ENCODE data around the gene IRX2.

Gene IRX2

GRCh38 chr5:2740051-2740875 lies 11.2 kb downstream of the IRX2 start:
- no peak for DNase-seq

GRCh38 chr5:2739360-2740050 lies 12.0 kb downstream of the IRX2 start:
- no peak for DNase-seq

DNA sequence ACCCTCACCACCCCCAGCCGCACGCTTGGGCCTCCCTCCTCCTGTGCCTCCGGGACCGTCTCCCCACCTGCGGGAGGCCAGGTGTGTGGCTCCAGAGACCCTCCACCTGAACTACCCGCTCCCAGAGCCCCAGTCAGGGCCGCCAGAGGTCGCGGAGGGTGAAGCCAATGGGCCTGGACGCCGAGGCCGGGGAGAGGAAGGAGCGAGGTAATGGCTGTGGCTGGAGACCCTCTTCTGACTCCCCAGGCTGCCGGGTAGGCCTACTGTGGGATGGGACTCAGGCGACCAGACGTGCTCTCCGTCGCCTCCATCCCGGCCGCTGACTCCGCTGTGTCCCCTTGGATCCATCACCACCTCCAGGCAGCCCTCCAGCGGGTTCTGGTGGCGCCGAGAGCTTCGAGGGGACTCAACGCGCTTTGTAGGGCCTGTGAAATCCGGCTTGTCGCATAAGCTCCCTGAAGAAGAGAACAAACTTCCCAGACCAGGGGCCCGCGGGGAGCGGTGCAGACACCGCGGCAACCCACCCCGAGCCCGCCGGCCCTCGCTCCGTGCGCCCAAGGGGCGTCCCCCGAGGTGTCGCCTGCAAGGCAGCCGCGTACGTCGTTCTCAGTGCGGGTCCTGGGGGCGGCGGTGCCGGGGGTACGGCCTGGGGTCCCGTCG lies 12.6 kb downstream of the IRX2 start:
- no peak for DNase-seq

GRCh38 chr5:2738156-2738699 lies 13.2 kb downstream of the IRX2 start:
- no peak for DNase-seq

DNA sequence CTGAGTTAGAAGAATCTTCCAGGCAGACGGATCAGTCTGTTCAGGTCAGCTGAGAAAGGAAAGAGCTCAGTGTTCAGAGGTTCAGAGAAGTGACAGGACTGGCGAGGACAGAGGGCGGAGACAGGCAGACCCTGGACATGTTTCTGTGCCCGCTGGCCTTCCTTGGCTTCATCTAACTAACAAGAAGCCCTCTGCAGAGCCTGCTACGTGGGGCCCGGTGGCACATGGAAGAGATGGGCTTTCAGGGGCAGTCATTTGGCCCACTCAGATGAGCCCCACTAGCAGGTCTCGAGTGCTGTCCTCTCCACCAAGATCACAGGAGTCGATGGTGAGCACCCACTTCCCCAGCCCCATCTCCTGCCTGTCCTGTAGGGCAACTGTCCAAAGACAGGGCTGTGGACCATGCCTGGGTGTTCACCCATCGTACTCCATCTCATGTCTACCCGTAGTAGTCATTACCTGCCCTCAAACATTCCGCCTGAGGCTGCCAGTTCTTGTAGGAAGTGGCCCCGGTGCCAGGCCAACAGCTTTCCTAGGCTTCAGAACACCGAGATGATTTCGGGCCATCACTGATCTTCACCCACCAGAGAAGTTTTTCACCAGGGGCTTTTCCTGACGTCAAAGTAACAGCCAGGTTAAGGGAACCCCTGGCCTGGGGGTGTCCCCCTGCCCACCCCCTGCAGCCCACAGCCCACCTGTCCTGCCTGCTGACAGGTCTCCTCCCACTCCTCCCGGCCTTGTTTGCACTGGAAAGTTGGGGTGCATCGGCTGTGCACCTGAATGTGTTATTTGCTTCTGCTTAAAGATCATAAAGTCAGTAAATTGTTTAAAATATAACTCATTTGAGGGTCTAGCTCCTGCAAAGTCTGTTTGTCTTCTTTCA lies 14.0 kb downstream of the IRX2 start:
- no peak for DNase-seq

GRCh38 chr5:2736872-2737271 lies 14.6 kb downstream of the IRX2 start:
- no peak for DNase-seq

- DNase-seq = no peak
Observed at GRCh38 chr5:2735996-2736395, 15.5 kb downstream of the IRX2 start.

DNA sequence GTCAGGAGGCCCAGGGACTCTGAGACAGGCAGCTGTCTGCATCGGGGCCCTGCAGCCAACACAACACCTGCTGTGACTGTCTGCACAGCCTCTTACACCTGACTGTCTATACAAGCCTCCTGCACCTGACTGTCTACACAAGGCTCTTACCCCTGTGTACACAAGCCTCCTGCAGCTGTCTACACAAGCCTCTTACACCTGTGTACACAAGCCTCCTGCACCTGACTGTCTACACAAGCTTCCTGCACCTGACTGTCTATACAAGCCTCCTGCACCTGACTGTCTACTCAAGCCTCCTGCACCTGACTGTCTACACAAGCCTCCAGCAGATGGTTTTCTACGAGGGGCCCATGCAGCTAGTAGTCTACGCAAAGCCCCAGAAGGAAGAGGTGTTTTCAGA lies 18.6 kb downstream of the IRX2 start:
- no peak for DNase-seq

DNA sequence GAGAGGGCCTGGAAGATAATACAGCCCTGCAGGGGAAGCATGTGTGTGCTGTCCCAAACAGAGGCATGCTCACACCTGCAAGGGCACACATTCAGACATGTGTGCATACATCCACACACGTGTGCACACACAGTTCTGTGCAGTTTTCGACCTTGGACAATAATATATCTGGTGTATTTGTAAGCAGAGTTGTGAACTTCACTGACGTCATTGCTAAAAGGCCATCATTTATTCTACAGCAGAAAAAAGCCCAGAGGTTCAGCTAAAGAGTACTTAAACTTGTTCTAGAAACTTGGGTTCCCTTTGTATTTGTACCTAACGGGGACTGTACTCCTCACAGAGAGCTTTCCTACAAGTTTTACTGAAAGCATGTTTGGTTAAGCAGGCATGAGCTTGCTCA lies 19.5 kb downstream of the IRX2 start:
- no peak for DNase-seq

DNA sequence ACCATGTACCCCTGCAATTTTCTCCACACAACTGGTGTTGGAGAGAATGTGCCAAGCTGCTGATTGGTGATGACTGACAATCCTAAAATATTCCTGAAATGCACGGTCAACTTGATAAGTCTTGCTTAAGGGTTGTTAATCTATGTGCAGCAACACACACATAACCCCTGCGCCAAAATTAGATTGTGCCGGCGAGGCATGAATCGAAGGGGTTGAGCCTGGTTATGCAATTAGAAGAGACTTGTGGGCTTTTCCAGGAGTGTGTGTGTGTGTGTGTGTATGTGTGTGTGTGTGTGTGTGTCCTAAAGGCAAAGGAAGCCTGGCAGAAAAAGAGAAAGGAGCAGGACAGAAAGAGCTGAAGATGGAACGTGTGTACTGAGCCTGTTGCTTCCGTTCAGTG lies 22.3 kb downstream of the IRX2 start:
- no peak for DNase-seq

DNA sequence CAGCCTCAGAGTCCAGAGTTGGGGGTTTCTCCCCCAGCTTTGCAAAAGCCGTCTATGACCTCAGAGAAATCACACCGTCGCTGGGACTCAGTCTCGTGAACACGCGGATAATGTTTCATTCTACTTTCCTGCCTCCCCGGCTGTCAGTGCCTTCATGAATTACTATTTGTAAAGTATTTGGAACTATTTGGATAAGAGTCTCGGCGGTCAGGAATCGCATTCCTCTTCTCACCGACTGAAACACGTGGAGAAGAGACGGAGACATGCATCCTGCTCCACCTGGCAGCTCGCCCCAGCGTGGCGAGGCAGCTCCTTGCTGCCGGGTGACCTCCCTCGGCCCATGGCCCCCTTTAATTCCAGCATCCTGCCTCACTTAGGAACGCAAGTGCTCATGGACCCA lies 23.9 kb downstream of the IRX2 start:
- no peak for DNase-seq

DNA sequence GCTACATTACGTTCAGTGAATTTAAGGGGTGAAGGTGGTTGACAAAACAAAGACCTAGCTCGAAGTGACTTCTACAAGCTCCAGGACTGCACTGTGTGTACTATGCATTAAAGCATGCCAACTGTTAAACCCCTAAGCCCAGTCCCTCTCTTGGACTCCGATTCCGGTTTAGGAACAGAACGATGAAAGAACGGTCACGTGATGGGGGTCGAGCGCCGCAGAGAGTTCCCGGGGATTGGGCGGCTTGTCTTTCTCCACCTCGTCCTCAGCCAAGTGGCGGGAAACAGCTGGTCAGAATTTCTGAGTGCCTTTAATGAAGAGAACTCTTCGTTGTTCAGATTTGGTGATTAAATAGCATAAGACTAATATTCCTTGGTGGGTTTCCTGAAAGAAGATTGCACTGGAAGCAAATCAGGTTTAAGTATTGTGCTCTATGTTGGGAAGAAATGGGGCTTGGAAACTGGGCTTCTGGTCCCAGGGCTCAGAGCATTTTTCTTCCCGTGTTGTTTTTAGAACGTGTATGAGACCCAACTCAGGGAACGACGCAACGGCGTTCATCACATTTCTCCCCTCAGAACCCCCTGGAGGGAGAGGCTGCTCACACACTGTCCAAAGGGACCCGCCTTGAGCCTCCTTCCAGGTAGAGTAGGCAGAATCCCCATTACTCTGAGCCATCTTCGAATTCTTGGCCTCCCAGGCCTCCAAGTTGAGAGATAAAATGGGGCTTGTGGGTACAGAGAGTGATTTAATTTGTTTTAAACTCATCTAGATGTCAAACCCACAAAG lies 25.3 kb downstream of the IRX2 start:
- no peak for DNase-seq

DNA sequence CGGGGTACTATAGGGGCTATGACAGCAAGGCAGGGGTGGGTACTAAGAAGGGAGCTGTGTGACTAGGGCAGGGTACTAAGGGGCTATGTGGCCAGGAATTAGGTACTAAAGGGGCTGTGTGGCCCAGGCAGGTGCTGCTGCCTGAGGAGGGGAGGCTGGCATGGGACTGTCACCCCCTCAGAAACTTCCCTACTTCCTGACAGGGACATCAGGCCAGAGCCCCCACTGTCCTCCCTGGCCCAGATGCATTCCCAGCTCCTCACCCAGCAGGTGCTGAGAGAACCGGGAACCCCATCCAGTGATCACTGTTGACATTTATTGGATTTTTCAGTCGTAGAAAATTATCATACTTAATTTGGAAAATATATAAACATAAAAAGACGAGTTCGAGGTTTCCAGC lies 26.6 kb downstream of the IRX2 start:
- DNase-seq = no peak

DNA sequence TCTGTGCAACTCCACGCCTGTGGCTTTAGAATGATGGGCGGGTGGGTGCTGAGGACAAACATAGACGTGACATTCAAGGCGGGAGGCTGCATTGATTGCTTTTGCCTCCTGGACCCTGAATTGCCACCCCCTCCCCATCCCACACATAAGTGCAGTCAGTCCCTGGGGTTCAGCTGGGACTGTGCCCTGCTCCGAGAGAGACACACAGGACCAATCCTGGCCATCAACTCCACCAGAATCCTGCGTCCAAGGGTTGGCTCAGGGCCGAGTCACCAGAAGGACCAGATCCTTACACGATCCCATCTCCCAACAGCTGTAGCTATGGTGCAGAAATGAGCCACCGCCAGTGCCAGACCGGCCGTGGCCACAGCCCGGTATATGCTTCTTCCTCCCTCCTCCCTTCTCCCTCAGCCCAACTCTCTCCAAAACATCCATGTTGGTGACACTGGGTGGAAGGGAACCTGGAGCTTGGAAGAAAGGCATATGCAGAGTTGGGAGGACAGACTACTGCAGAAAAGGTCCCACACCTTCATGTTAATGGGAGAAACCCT lies 27.4 kb downstream of the IRX2 start:
- DNase-seq = no peak

DNA sequence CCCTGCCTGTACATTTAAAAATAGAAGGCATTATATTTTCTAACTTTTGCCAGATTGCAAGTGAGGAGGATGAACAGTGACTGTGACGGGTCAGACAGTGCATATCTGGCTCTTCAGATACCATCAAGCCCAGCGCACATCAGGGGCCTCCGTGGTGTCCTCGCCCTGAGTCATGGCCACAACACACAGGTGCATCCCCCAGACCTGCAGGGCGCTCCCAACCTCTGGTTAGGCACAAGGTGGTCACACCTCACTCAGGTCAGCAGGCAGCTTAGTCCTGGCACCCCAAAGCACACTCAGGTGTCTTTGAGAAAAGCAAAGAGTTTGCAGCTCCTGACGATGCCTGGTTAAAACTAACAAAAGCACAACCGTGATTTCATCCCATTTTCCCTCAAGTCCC lies 28.6 kb downstream of the IRX2 start:
- DNase-seq = no peak

DNA sequence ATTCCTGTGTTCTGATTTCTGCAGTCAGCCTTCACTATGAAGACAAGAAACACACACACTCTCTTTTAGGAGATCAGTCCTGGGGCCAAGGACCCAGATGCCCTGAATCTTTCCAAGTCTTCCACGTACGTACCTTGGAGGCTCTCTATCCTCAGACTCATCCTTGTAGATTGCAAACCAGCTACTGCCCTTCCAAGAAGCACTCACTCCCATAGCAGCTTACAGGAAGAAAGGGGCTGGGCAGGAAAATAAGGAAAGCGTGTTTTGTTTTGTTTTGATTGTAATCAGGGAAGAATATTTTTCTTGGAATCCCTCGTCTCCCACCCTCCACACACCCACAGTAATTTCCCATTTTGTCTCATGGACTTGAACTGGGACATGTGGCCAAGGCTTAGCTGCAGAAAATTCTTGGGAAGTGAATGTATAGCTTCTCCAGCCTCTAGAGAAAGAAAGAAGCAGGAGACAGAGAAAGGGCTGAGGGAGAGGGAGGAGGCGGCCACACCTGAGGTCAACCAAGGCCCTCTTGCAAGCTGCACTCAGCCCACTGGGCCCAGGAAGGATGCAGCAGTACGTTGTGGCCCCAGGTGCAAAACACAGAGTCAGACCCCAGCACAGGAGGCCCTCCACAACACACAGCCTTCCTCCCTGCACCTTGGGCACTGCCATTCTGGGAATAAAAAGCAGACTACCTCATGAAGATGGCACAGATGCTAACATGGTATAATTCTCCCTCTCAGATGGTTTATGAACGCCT lies 29.9 kb downstream of the IRX2 start:
- DNase-seq = no peak

- no peak for DNase-seq
Observed at GRCh38 chr5:2719332-2719731, 32.1 kb downstream of the IRX2 start.

DNA sequence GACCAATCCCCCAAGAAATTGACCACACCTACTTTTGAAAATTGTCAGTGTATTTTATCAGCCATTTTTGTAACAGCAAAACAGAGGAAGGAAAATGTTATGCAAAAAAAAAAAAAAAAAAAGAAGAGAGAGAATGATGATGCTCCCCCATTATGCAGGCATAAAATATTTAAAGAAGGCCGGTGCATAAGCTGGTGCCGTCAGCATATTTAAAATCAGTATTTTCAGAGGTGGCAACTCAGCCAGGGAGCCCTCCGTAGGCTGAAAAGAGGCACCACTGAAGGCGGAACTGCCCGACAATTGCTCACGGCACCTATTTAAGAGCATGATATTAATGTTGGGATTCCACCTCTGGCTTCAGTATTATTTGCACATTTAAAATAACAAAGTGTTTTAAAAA lies 33.4 kb downstream of the IRX2 start:
- no peak for DNase-seq

DNA sequence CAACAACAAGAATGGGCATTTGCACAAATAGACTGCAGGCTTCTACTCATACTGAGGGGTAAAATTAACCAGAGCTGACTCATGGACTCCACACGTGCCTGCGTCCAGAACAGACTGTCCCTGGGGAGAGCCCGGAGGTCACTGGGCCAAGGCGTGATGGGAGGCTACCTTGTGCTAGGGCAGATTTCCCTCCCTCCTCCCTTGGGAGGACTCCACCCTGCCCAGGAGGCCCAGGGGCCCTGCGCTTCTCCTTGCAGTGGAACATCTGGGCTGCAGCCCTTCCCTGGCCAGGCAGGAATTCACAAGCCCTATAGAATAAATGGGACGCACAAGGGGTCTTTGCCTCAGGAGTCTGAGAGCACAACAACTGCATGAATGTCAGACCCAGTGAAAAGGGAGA lies 35.6 kb downstream of the IRX2 start:
- DNase-seq = no peak

GRCh38 chr5:2714805-2715204 lies 36.7 kb downstream of the IRX2 start:
- no peak for DNase-seq

GRCh38 chr5:2714026-2714425 lies 37.5 kb downstream of the IRX2 start:
- DNase-seq = no peak

Data from kidney glomerular epithelial cell (primary cell).